CD4-positive, alpha-beta T cell treated with Interleukin-15 for 1 hour (primary cell): Measurements from ENCODE around the gene PIM1.
A peak's percentile ranks its signal among the peaks of the same experiment; 100 is the strongest.

ENCODE experiments used
- DNase-seq: peaks from one replicate; pipeline ENCODE4 v3.0.0-alpha.2; 2020

The PIM1 gene

DNA sequence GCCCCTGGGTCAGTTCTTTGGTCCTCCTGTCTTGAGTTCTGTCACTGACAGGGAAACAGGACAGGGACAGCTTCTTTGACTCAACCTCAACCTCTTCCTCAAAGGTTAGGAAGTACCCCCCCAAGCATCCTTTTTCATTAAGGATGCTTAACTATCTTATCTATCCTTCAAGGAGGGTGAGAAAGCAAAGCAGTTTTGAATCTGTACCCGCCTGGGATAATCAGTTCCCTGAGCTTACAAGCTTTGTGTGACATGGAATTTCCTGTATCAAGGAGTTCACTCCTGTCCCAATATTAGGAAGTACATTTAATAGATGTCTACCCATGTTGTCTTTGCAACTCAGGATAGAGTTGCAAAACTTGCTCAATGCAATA is 31.1 kb upstream of the PIM1 start:
- DNase-seq: no peak

DNA sequence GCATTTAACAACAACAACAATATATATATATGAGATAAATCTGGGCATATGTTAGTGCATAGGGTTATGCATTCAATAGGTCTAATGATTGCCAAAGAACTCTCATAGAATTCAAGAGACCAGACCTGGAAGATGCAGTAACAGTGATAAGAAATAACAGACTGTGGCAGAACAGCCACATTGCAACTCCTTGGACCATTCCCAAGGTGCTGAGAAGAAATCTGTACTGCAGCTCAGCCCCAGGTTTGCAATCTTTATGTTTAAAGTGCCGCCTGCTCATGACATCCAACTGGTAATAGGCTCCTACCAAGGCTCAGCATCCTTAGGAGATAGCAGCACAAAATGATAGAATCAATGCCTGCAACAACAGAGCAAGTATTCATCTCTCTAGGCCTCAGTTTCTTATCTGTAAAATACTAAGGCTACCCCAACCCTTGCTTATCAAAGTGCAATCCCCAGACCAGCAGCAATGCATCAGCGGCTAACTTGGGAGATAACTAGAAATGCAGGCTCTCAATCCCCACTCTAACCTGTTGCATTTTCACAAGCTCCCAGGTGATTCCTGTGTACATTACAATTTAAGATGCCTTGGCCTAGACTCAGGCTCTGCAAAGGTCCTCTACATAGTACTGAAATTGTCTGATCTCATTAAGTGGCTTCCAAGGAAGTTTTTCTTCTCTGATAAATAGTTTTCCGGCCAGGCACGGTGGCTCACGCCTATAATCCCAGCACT is 30.6 kb upstream of the PIM1 start:
- no peak for DNase-seq

DNA sequence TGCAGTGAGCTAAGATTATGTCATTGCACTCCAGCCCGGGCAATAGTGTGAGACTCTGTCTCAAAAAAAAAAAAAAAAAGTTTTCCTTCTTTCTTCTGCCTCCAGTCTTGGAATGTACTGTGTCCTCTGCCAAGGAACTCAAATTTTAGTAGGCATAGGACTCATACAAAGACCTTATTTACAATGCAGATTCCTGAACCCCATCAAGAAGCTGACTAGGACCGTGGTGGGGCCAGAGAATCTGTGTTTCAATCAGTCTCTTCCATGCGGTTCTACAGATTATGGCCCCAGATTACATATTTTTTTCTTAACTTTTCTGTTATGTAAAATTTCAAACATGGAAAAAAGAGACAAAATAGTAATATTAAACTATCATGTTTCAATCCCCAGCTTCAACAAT is 29.8 kb upstream of the PIM1 start:
- DNase-seq: no peak

DNA sequence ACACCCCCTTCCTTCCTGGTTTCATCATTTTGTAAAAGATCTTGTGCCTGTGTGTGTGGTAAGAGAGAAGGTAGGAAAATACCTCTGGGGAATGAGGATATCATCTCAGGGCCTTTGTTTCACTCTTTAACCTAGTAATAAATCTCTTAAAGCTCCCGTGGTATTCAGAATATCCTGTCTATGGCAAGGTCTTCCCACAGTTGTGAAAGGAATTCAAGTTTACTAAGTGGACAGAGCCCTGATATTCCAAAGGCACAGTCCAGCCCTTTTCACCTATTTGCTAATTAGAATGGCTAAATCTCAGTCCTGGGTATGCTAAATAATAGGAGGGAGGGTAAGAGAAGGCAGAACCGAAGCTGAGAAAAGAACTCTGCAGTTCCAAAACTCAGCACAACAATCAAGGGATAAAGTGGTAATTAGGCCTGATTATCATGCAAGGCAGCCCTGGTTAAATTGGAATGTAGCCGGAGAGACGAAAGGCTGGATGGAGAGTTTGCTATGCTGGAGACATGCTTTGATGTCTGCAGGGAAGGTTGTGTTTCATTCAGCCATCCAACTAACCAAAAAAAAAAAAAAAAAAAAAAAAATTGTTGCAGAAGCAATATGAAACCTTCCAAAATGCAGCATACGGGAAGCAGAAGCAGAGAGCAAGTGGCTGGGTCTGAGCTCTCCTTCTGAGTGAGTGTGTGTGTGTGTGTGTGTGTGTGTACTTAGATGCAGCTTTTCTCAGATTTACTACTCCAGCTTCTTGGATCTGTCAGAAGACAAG is 28.5 kb upstream of the PIM1 start:
- DNase-seq: no peak

DNA sequence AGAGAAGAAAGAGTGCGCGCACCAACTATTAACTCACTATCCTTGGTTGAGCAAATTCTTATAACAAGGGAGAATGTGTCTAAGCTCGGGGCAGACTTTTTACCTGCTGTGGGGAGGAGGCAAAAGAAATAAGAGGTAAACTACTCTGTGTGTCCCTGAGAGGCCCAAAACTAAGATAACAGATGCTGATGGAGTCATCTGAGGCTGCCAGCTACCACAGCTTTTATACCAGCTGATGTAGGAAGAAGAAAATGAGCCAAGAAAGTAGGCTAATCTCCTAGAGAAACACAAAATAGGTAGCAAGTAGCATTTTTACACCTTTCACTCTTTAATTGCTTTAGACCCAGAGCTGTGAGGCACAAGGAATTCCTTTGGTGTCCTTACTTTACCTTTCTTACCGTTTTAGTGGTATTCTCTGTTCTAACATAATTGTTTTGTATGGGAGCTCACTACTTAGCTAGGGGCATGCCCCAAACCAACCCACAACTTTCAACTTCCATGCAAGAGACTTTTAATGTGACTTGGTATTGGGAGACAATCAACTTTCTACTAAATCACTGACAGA is 27.8 kb upstream of the PIM1 start:
- DNase-seq: no peak

DNA sequence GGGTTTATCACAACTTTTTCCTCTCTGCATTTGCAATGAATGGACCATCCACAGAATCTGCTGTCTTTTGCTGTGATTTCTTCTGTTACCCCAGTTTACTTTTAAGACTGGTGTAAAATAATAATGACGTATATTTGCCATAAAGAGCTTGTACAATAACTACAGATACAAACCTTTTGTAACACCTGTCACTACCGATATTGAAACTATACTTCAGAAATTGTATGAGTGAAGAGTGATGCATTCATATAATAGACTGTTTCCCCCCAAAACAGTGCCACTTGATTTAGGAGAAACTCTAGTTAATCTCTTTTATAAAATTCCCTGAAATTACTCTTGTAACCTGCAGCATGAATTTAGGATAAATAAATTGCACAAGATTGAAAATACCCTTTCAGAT is 26.4 kb upstream of the PIM1 start:
- DNase-seq: no peak

DNA sequence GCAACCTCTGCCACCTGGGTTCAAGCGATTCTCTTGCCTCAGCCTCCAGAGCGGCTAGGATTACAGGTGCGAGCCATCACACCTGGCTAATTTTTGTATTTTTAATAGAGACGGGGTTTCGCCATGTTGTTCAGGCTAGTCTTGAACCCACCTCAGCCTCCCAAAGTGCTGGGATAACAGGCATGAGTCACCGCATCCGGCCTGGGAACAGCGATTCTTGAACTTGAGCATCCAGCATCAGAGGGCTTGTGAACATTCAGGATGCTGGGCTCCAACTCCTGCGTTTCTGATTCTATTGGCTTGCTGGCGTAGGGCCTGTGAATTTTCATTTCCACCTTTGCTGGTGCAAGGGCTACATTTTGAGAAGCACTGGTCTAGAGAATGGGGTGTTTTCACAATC is 24.5 kb upstream of the PIM1 start:
- no peak for DNase-seq

DNA sequence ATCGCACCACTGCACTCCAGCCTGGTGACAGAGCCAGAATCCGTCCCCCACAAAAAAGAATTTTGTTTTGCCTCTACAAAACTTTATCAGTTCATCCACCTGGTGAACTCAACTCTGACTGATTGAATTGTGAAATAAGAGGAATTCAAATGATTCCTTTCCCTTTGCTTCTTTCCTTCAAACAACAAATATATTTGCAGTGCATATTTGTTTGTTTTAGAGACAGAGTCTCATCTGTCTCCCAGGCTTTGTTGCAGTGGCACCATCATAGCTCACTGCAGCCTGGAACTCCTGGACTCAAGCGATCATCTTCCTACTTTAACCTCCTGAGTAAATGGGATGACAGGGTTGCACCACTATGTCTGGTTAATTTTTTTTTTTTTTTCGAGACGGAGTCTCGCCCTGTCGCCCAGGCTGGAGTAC is 23.2 kb upstream of the PIM1 start:
- no peak for DNase-seq

DNA sequence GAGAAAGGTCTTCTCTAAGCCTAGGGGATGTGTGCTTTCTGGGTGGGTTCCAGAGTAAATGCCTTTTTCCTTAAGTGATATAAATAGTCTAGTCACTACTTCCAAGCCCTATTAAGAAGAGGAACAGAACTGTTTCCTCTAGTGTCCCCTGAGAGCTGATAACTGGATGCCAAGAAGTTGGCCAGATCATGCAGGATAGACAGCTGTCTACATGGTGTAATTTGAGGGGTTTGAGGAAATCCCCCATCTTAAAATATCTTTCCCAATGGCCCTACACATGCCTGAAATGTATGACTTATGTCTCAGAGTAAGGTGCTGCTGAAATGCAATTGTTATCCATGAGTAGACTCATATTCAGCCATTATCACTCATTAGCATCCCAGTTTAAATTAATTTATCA is 20.2 kb upstream of the PIM1 start:
- DNase-seq: no peak

DNA sequence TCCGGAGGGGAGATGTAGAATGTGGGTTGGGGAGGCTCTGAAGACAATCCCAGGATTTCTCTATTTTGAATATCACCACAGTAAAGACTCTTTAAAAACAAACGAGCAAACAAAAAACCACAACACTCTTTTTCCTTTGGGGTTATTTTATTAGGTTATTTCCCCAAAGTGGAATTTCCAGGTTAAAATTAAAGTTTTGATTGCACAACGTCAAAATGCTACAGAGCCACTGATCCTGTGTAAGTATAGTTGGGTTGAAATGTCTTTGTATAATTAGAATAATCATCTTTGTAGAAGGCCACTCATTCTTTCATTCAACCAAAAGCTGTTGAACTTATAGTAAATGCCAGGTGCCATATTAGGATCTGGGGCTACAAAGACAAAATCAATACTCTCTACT is 19.6 kb upstream of the PIM1 start:
- DNase-seq: no peak

DNA sequence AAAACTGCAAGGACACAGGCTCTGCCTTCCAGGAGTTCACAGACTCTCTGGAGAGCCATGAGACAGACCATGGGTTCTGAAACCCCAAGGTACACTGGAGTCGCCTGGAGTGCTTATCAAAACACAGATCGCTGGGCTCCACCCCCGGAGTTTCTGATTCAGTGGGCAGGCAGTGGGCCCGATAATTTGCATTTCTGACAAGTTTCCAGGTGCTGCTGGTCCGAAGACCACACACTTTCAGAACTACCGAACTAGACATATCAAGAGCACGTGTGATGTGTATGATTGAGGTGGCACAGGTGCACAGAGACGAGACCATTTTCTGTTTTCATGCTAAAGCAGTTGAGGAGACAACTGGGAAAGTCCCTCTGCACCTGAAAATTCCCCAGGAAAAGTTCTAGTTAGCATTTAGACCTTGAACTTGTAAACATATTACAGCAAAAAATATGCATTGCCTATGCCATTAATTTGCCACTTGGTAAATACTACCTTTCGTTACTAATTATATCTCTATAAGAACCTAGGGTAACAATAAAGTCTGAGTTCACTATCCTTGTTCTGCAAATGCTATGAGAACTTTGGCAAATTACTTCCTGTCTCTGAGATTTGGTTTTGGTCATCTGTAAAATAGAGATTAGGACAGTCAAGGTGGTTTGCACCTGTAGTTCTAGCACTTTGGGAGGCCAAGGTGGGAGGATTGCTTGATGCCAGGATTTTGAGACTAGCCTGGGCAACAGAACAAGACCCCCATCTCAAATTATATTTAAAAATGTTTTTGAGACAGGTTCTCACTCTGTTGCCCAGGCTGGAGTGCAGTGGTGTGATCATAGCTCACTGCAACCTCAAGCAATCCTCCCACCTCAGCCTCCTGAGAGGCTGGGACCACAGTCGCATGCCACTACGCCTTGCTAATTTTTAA is 14.3 kb upstream of the PIM1 start:
- DNase-seq: peak; percentile 75

DNA sequence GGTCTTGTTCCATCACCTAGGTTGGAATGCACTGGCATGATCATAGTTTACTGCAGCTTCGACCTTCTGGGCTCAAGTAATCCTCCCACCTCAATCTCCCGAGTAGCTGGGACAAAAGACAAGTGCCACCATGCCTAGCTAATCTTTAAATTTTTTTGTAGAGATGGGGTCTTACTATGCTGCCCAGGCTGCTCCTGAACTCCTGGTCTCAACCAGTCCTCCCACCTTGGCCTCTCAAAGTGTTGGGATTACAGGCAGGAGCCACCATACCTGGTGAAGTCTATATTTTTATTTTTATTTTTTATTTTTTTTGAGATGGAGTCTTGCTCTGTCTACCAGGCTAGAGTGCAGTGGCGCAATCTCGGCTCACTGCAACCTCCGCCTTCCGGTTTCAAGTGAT is 11.4 kb upstream of the PIM1 start:
- no peak for DNase-seq

DNA sequence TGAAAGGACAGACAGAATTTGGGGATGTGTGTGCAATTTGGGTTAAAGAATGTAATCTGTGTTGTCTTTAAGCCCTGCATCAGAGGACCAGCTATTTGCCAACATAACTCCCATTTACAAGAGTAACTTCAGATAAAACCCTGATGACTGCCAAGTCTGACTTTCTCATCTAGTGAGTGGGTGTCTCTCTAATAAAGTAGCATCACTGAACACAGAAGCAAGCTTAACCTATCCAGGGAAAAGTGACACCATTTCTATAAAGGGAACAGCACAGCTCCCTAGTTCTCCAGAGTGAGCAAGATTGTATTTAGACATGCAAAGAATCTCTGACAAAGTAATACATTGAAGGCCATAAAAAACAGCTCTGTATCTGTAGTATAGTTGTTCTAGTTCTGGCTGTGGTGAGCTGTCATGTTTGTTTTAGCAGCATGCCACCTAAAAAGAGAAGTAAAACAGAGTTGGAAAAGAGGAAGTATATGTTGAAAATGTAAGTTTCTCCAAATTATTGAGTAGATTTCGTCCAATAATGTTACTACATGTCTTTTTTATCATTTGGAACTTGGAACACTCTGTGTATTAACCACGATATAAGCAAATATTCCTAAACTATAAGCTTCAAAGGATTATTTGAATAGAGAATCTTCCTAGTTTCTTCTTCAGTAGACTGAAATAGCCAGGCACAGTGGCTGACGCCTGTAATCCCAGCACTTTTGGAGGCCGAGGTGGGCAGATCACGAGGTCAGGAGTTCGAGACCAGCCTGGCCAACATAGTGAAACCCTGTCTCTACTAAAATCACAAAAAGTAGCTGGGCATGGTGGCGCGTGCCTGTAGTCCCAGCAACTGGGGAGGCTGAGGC is 8.8 kb upstream of the PIM1 start:
- no peak for DNase-seq

DNA sequence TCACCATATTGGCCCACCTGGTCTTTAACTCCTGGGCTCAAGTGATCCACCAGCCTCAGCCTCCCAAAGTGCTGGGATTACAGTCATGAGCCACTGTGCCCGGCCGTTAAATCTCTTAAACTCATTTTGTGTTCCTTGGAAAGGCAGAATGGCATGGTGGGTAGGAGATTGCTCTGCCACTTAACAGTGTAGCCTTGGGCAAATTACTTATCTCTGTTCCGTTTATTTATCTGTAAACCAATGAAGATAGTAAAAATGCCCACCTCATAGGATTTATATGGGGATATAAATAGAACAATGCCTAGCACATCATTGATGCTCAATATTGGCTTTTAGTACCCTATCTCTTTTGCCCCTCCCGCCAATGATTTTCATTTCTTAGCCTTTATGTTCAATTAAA is 7.2 kb upstream of the PIM1 start:
- no peak for DNase-seq

DNA sequence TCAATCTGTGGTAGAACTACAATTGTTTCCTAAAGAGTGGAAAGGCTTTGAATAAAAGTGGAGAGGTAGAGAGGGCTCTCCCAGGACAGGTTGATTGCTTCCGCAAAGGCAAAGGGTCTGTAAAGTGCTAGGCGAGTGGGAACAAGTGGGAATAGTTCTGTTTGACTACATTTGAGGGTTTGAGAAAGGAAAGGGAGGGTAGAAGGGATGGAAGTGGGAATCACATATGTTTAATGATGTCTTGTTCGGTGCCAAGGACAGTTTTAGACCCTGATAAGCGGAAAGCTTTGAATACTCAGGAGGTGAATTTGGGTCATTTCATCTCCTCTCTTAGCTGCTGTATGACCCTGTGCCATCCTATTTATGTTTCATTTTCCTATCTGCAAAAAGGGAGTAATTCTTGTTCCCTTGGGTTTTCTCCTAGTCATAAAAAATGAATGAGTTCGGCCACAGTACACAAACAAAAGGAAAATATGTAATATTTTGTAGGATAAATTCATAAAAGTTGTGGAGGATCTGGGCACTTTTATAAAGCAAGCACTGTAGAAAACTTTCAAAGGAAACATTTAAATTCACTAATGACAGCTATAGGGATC is 1.7 kb upstream of the PIM1 start:
- no peak for DNase-seq

DNA sequence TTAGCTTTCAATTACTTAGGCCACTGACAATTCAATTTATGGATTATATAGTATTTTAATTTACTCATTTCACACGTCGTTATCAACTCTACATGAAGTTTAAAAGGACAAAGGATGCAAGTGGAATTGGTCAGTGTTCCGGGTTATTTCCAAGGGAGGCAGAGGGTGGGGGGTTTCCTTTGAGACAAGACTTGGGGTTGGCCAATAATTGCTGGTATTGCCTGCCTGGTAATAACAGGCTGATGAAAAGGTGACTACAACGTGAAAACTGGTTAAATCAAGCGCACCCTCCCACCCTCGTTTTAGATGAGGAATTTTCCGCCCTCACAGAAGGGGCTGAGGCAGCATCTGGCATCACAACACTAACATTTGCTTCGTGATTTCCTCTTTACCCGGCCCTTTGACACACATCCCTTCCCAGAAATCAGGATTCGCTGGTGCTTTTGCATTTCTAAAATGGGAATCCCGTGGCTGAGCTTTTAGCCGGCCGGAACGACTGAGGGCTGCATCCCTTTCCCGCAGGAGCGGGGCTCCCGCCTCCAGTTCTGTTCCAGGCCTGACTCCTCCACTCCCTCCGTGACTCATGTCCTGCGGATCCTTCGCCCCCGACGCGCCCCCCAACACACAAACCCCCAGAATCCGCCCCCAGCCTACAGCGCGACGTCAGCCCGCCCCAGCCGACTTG is 999 bp upstream of the PIM1 start:
- no peak for DNase-seq

DNA sequence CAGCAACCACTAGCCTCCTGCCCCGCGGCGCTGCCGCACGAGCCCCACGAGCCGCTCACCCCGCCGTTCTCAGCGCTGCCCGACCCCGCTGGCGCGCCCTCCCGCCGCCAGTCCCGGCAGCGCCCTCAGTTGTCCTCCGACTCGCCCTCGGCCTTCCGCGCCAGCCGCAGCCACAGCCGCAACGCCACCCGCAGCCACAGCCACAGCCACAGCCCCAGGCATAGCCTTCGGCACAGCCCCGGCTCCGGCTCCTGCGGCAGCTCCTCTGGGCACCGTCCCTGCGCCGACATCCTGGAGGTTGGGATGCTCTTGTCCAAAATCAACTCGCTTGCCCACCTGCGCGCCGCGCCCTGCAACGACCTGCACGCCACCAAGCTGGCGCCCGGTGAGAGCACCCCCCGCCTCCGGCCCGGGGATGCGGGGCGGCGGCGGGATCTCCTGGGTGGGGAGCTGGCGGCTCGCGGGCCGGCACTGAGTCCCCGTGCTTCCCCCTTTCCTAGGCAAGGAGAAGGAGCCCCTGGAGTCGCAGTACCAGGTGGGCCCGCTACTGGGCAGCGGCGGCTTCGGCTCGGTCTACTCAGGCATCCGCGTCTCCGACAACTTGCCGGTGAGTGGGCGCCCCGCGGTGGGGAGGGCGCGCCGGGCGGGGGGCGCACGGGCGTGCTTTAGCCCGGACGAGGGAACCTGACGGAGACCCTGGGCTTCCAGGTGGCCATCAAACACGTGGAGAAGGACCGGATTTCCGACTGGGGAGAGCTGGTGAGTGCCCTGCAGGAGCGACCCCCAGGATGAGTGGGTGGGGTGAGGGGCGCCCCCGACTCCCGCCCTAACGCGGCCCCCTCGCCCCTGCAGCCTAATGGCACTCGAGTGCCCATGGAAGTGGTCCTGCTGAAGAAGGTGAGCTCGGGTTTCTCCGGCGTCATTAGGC is 585 bp downstream of the PIM1 start:
- DNase-seq: peak; percentile 49

DNA sequence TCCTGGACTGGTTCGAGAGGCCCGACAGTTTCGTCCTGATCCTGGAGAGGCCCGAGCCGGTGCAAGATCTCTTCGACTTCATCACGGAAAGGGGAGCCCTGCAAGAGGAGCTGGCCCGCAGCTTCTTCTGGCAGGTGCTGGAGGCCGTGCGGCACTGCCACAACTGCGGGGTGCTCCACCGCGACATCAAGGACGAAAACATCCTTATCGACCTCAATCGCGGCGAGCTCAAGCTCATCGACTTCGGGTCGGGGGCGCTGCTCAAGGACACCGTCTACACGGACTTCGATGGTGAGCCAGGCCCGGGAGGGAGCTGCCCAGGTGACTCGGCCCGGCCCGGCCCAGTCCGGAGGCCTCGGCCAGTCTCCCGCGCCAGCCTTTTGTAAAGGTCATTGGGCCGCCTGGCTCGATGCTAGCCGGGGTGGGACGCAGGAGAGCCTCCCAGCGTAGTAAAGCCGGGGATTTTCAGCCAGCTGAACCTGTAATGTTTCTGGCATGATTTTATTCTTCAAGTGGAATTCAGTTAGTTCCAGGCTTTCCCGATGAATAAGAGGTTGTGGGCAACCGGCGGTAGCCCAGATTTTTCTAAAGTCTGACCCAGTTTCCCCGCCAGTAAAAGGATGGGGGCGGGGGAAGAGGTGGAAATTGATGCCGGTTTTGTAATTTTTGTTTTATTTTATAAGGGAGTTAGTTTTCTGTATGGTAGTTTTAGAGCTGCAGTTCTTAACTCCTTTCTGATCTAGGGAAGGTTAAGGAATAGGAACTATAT is 1.4 kb downstream of the PIM1 start:
- peak; percentile 23 for DNase-seq
